Measurements from ENCODE around the gene MXD3.
"Not testable (repeated sequence)": the region's sequence is repeated elsewhere in the genome, so short reads cannot be mapped to it uniquely, and the experiment has no call there.

Gene MXD3

GRCh38 chr5:177311723-177312648, at the start of gene MXD3:
TSS of gene MXD3 (minus strand) at chr5:177311898. CDS start at chr5:177311830, 68 bp downstream.
- peak; percentile 87 for DNase-seq (ENCODE audit: low read depth, low spot score)

GRCh38 chr5:177360740-177361139, 49.0 kb upstream of the MXD3 start:
- DNase-seq (ENCODE audit: low read depth, low spot score): not testable (repeated sequence)

GRCh38 chr5:177359860-177360259, 48.2 kb upstream of the MXD3 start:
- no peak for DNase-seq (ENCODE audit: low read depth, low spot score)

GRCh38 chr5:177359451-177359851, 47.8 kb upstream of the MXD3 start:
- DNase-seq (ENCODE audit: low read depth, low spot score): no peak

- DNase-seq (ENCODE audit: low read depth, low spot score): no peak
Observed at GRCh38 chr5:177358370-177358819, 46.7 kb upstream of the MXD3 start.

- peak; percentile 48 for DNase-seq (ENCODE audit: low read depth, low spot score)
Observed at GRCh38 chr5:177357459-177358351, 46.0 kb upstream of the MXD3 start, which contains the start of gene RGS14. TSS of gene RGS14 (plus strand) at chr5:177357924. CDS start at chr5:177358025, 101 bp downstream.

- DNase-seq (ENCODE audit: low read depth, low spot score): no peak
Observed at GRCh38 chr5:177357146-177357458, 45.4 kb upstream of the MXD3 start.

GRCh38 chr5:177356746-177357145, 45.0 kb upstream of the MXD3 start:
- DNase-seq (ENCODE audit: low read depth, low spot score): no peak

GRCh38 chr5:177355868-177356168, 44.1 kb upstream of the MXD3 start:
- no peak for DNase-seq (ENCODE audit: low read depth, low spot score)

- DNase-seq (ENCODE audit: low read depth, low spot score): no peak
Observed at GRCh38 chr5:177355162-177355867, 43.6 kb upstream of the MXD3 start.

GRCh38 chr5:177354711-177355110, 43.0 kb upstream of the MXD3 start:
- no peak for DNase-seq (ENCODE audit: low read depth, low spot score)

GRCh38 chr5:177354256-177354655, 42.6 kb upstream of the MXD3 start:
- DNase-seq (ENCODE audit: low read depth, low spot score): no peak

GRCh38 chr5:177353093-177353492, 41.4 kb upstream of the MXD3 start:
- no peak for DNase-seq (ENCODE audit: low read depth, low spot score)

GRCh38 chr5:177351392-177352329, 40.0 kb upstream of the MXD3 start, which contains the start of gene LMAN2:
TSS of gene LMAN2 (minus strand) at chr5:177351668. CDS start at chr5:177351647, 21 bp downstream.
- peak; percentile 87 for DNase-seq (ENCODE audit: low read depth, low spot score)

- no peak for DNase-seq (ENCODE audit: low read depth, low spot score)
Observed at GRCh38 chr5:177350776-177351391, 39.2 kb upstream of the MXD3 start.

GRCh38 chr5:177349762-177350161, 38.1 kb upstream of the MXD3 start:
- DNase-seq (ENCODE audit: low read depth, low spot score): no peak

GRCh38 chr5:177349362-177349647, 37.6 kb upstream of the MXD3 start:
- DNase-seq (ENCODE audit: low read depth, low spot score): no peak

GRCh38 chr5:177347699-177348098, 36.0 kb upstream of the MXD3 start:
- DNase-seq (ENCODE audit: low read depth, low spot score): no peak

GRCh38 chr5:177346820-177347219, 35.1 kb upstream of the MXD3 start:
- DNase-seq (ENCODE audit: low read depth, low spot score): no peak

GRCh38 chr5:177344891-177345290, 33.2 kb upstream of the MXD3 start:
- DNase-seq (ENCODE audit: low read depth, low spot score): no peak

Data from activated CD4-positive, CD25-positive, alpha-beta regulatory T cell treated with anti-CD3 and anti-CD28 coated beads, Interleukin-2, amount 50 U/mL, for 16 hours (primary cell).